Urinary bladder (tissue), 4 donors: ENCODE results near the gene SERPINC1. TPM values are rescaled to one million over a fixed set of nuclear protein-coding genes. Genes with fewer than 3 reads are reported as not detected.
"Not testable (repeated sequence)": the region's sequence is repeated elsewhere in the genome, so short reads cannot be mapped to it uniquely, and the experiment has no call there.

ENCODE experiments used
- DNase-seq: peaks from one replicate; pipeline ENCODE4 v3.0.0-alpha.2; 2015; ENCODE audit errors: extremely low spot score
- H3K27ac ChIP-seq: one replicate; pipeline ENCODE4 v1.5.1; 2013; ENCODE audit warnings: low read depth, mild to moderate bottlenecking, moderate library complexity
- H3K36me3 ChIP-seq: one replicate; pipeline ENCODE4 v1.6.1; 2013; ENCODE audit warnings: mild to moderate bottlenecking, moderate library complexity; ENCODE audit not compliant: insufficient read depth
- H3K4me1 ChIP-seq: one replicate; pipeline ENCODE4 v1.6.1; 2013; ENCODE audit warnings: mild to moderate bottlenecking, moderate library complexity; ENCODE audit not compliant: insufficient read depth
- H3K4me3 ChIP-seq: one replicate; pipeline ENCODE4 v1.5.1; 2013; ENCODE audit warnings: low read depth, low read length
- WGBS: extraction: QIAGEN DNeasy Blood & Tissue Kit; methylation state at CpG from one replicate; pipeline ENCODE4 v1.1.7; 2013; 5-methylcytosine and 5-hydroxymethylcytosine counted together
- polyA plus RNA-seq: library from polyadenylated mRNA; stranded (reverse); fragments of 200-250 nt; gene quantifications from one replicate; pipeline ENCODE4 v1.2.3, GENCODE V29; 2013
- total RNA-seq: library from RNA; depleted of rRNA; stranded (reverse); fragments of >200 nt; gene quantifications from one replicate; pipeline ENCODE4 v1.2.3, GENCODE V29; 2014
- donor health status: healthy with polysubstance abuse.
- donor health status: healthy.

SERPINC1 gene
- total RNA-seq (not detected), polyA plus RNA-seq (1.4 TPM)

DNA sequence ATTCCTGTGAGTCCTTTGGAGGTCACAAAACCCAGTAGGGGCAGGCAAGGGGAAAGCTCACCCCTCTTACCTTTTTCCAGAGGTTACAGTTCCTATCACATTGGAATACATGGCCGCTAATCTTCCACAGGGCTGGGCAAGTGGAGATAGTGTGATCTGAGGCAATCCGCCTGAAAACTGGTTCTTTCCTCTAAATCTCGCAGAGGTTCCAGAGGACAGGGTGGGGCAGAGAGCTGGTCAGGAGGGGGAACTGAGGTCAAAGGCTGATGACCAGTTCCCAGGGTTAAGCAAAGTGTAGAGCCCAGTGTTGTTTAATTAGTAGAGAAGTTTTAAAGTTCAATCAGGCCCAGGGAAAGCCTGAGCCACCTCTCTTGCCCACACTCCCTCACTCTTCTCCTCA lies at the start of gene SERPINC1:
Gene SERPINC1, minus strand, starts transcription at position 179 of the 400 bp plus-strand sequence. Its CDS starts 68 bp downstream, at position 111.
- no peaks in the 10 kb centered on the region for H3K4me1 ChIP-seq
- 92% methylated on average over 3 of the region's 3 CpGs for WGBS
- no peak within 1 kb of the TSS for H3K27ac ChIP-seq
- H3K4me3 ChIP-seq: no peak within 1 kb of the TSS
- H3K36me3 ChIP-seq: no peaks in the 10 kb centered on the region
- no peak for DNase-seq

DNA sequence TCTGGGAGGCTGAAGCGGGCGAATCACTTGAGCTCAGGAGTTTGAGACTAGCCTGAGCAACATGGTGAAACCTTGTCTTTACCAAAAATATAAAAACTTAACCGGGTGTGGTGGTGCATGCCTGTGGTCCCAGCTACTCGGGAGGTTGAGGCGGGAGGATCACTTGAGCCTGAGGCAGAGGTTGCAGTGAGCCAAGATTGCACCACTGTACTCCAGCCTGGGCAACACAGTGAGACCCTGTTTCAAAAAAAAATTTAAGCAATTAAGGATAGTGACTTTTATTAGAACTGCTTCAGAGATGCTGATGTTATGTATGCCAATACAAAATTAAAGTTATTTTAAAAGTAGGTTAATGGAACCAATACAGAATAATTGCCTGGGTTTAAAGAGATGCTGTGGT lies 48.8 kb upstream of the SERPINC1 start:
- H3K4me3 ChIP-seq, H3K36me3 ChIP-seq, DNase-seq, H3K4me1 ChIP-seq, H3K27ac ChIP-seq: not testable (repeated sequence)
- 85% methylated on average over 5 of the region's 5 CpGs for WGBS

DNA sequence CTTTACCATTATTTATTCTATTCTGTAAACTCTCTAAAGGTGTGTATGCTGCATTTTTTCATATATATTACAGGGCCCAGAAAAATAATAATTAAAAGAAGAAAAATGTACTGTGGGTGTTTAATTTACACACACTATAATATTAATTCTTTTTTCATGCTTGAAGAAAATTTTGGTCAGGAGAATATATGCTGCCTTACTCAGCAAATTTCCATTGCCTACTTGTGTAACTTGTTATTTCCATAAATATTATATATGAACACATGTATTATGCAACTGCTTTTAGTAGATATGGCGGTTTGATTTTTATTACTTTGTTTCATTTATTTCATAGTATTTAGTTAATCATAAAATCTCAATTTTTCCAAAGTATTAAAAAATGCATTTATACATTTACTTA lies 46.4 kb upstream of the SERPINC1 start:
- WGBS: 98% methylated on average over 1 of the region's 1 CpG
- H3K4me3 ChIP-seq: no peak overlapping the region
- H3K36me3 ChIP-seq: no peaks in the 10 kb centered on the region
- H3K27ac ChIP-seq: no peak overlapping the region
- DNase-seq: no peak
- H3K4me1 ChIP-seq: no peaks in the 10 kb centered on the region

DNA sequence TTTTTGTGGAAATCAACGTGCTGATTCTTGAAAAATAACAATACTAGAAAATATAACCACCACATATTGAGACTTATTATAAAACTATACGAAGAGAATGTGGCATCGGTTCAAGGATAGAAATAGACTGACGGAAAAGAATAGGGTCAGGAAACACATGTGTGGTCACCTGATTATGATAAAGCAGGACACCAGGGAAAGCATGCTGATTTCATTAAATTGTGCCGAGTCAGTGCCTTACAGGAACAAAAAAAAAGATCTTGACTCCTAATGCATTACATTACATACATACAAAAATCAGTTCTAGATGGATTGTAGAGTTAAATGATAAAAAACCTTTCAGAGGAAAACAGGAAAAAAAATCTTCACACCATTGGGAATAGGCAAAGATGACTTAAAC lies 43.5 kb upstream of the SERPINC1 start:
- H3K4me3 ChIP-seq: no peak overlapping the region
- H3K27ac ChIP-seq: no peak overlapping the region
- no peaks in the 10 kb centered on the region for H3K4me1 ChIP-seq
- WGBS: 77% methylated on average over 5 of the region's 5 CpGs
- H3K36me3 ChIP-seq: no peaks in the 10 kb centered on the region
- no peak for DNase-seq

DNA sequence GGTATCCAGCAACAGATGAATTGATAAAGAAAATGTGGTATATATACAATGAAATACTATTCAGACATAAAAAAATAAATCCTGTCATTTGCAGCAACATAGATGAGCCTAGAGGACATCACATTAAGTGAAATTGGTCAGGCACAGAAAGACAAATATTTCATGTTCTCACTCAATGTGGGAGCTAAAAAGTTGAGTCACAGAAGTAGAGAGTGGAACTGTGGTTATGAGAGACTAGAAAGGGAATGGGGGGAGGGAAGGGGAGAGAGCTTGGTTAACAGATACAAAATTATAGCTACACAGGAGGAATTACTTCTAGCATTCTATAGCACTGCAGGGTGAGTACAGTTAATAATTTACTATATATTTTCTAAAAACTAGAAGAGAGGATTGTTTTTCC lies 37.1 kb upstream of the SERPINC1 start:
- Histone ChIP-seq H3K4me1 (no peaks in the 10 kb centered on the region), H3K36me3 (peaks cover 7% of the 10 kb centered on the region), H3K27ac (no peak overlapping the region), H3K4me3 (no peak overlapping the region)
- DNase-seq: no peak

DNA sequence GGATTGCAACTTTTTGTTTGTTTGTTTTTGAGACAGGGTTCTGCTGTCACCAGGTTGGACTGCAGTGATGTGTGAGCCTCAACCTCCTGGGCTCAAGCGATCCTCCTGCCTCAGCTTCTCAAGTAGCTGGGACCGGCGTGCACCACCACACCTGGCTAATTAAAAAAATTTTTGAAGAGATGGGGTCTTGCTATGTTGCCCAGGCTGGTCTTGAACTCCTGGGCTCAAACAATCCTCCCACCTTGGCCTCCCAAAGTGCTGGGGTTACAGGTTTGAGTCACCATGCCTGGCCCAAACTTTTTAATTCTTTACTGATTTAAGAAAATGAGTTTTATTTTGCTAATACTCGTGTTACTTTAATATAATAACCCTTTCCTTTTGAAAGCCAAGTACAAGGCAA lies 31.5 kb upstream of the SERPINC1 start:
- WGBS: 98% methylated on average over 4 of the region's 4 CpGs
- DNase-seq: no peak
- H3K36me3 ChIP-seq: peaks cover 18% of the 10 kb centered on the region
- no peaks in the 10 kb centered on the region for H3K4me1 ChIP-seq
- no peak overlapping the region for H3K27ac ChIP-seq
- H3K4me3 ChIP-seq: no peak overlapping the region

DNA sequence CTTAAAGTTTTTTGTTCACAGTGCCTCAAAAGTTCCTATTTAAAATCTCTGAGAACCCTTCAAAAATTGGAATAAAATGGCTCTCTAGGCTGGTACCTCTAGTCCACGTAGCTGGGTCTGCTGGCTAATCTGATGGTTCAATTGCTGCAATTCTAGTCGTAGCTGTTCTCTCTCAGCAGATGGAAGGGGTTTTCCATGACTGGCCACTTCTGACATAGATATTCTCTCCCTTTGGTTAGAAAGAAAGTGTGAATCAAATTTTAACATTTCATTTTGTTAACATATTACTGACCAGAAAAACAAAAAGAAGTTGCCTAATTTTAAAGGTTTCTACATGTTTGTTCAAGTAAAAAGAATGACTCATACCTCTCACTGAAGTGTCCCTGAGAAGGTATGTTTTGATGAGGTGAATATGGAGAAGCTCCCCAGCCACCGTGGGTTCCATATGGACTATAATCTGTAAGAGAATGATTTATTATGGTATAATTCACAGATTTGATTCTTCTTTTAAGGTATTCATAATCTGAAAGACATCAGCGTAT lies 29.3 kb upstream of the SERPINC1 start:
- H3K4me1 ChIP-seq: no peaks in the 10 kb centered on the region
- 89% methylated on average over 4 of the region's 4 CpGs for WGBS
- H3K4me3 ChIP-seq: no peak overlapping the region
- H3K36me3 ChIP-seq: peaks cover 17% of the 10 kb centered on the region
- H3K27ac ChIP-seq: no peak overlapping the region
- DNase-seq: no peak

DNA sequence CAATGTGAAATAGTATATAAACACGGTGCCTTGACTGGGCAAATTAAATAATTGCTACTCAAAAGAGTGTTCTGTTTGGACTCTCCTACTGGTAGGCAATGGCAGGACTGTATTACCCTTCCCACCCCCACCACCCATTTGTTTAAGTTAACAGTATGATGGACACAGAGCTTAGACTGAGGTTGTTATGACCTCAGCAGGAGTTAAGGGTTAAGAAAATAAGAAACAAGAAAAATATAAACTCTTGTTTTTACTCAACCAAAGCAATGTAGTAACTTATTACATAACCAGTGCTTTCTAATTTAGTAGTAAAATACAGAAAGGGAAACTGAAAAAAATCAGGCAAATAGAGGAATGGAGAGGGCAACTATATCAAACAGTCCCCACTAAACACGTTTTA lies 19.9 kb upstream of the SERPINC1 start:
- Histone ChIP-seq H3K4me1 (no peaks in the 10 kb centered on the region), H3K27ac (no peak overlapping the region), H3K4me3 (no peak overlapping the region), H3K36me3 (peaks cover 7% of the 10 kb centered on the region)
- DNase-seq: no peak
- WGBS: 76% methylated on average over 2 of the region's 2 CpGs

DNA sequence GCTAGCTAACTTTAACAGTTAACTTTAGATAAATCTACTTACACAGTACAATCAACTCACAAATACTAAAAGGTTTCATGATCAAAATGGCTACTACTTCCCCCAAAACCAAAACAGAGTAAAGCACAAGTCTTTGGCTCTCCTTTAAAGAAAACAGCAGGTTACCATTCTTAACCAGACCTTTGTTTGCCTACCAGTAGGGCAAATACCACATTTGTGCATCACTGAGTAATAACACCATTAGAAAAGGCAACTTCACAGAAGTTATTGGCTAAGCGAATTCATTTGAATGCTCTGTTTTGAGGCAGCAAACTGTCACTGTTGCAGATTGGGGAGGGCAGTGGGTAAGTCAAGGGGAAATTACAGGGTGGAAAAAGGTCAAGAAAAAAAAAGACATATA lies 17.3 kb upstream of the SERPINC1 start:
- DNase-seq: no peak
- H3K27ac ChIP-seq: no peak overlapping the region
- H3K36me3 ChIP-seq: peaks cover 7% of the 10 kb centered on the region
- H3K4me1 ChIP-seq: no peaks in the 10 kb centered on the region
- H3K4me3 ChIP-seq: no peak overlapping the region
- WGBS: 91% methylated on average over 1 of the region's 1 CpG

DNA sequence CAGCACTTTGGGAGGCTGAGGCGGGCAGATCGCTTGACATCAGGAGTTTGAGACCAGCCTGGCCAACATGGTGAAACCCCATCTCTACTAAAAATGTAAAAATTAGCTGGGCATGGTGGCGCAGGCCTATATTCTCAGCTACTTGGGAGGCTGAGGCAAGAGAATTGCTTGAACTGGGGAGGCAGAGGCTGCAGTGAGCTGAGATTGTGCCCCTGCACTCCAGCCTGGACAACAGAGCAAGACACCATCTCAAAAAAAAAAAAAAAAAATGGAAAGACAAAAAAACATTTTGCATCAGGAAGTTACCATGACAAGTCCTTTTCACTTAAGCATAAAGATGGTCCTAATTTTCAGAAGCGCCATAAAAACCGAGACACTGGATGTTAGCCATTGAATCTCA lies 13.4 kb upstream of the SERPINC1 start:
- H3K4me3 ChIP-seq, DNase-seq, H3K4me1 ChIP-seq, H3K36me3 ChIP-seq, H3K27ac ChIP-seq: not testable (repeated sequence)
- WGBS: 97% methylated on average over 5 of the region's 5 CpGs

DNA sequence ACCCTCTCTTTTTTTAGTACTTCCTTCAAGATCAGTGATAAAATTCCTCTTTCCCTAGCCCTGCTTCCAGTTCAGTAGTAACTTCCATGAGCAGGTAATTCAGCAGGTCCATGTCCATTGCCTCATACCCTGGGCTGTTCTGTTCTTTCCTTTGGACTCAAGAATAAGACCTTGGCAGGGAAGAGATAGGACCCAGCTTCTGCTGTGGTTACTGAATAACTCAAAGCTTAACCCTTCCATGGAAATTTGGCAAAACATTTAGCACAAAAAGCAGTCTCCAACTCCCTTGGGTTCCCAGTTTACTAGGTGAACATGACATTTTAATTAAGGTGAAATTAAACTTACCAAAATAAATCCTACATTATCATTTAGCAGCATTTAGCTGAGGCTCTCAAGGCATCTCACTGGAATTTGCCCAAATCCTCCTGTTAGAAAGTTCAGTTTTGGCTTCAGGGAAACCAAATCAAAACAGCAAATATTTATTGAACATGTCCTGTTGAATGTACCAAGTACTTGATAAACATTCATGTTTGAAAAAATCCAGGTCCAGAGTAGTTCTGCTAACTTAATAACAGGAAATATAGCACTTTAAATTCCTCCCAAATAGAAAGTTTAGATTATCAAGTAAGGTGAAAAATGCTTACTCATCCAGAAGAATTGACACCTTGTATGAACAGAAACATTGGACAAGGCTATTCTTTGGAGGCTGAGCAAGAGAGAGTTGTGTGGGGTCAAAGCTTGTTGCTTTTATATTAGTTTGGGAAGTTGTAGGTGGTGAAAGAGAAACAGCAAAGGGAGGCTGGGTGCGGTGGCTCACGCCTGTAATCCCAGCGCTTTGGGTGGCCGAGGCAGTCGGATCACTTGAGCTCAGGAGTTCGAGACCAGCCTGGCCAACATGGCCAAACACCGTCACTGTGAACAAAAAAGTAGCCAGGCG lies 8.4 kb upstream of the SERPINC1 start:
- no peak overlapping the region for H3K27ac ChIP-seq
- H3K36me3 ChIP-seq: no peaks in the 10 kb centered on the region
- no peak for DNase-seq
- no peaks in the 10 kb centered on the region for H3K4me1 ChIP-seq
- no peak overlapping the region for H3K4me3 ChIP-seq
- 95% methylated on average over 8 of the region's 8 CpGs for WGBS

DNA sequence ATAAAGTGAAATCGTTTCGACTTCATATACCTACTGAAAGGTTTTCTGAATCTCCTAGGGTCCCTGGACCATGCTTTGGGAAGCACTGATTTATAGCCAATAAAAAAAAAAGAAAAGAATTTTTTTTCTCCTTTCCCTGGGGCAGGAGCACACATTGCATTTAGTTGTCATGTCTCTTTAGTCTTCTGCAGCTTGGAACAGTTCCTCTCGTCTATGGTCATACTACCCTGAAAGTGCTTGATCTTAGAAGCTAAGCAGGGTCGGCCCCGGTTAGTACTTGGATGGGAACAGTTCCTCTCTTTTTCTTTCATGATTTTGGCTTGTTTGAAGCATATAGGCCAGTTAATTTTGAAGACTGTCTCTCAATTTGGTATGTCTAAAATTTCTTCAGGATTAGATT lies 3.7 kb upstream of the SERPINC1 start:
- 86% methylated on average over 5 of the region's 5 CpGs for WGBS
- Histone ChIP-seq H3K36me3 (no peaks in the 10 kb centered on the region), H3K4me1 (no peaks in the 10 kb centered on the region), H3K4me3 (no peak overlapping the region), H3K27ac (no peak overlapping the region)
- no peak for DNase-seq

DNA sequence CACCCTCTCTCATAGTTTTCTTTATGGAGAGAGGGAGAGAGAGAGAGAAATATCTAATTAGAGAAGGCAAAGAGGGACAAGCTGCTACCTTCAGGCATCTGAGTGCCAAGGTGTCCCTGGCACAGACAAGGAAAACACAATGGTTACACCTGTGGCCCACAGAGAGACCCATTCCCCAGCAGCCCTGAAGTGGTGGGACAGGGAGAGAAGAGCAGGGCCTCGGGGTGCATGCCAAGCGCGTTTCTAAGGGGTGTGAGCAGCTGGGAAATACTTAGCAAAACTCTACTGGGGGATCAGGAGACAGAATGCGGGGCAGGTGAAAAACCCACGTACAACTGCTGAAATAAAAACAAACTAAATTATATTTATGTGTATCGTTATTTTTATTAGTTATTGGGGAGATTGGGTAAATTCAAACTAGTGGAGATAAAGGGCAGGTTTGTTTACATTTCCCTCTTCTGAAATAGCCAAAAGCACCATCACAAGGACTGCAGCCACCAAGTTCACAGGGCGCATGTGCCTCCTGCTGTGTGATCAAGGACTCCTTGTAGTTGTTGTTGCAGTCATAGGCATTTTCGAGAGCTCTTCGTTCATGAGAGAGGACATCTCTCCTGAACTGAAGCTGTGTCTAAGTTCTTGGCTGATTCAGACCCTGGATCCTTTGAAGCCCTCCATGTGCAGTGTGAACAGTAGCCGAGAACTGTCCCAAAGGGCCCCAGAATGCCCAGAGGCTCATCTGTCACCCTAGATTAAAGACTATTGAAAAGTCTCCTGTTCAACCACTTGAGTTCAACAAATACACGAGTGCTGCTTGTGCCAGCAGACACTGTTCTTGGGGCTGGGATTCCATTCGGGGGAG lies 737 bp upstream of the SERPINC1 start:
- Histone ChIP-seq H3K4me3 (no peak overlapping the region), H3K4me1 (no peaks in the 10 kb centered on the region), H3K27ac (no peak overlapping the region), H3K36me3 (no peaks in the 10 kb centered on the region)
- 83% methylated on average over 12 of the region's 12 CpGs for WGBS
- no peak for DNase-seq

DNA sequence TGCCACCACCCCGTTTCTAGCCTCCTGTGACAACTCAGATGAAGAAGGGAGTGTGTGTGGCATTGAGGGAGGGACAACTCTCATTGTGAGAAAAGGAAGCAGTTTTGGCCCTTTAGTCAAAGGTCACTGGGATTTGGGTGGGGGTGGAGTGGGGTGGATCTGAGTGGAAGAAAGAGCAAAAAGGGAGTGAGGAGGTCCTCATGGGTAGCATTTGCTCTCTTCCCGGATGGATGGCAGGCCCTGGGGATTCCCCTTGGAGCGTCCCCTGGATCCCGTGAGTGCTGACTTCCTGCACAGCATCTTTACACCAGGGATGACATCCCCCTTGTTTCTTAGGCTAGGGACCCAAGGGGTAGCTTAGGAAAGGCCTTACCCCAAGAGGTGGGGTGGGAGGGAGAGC lies 460 bp downstream of the SERPINC1 start:
- WGBS: 86% methylated on average over 4 of the region's 4 CpGs
- no peak overlapping the region for H3K4me3 ChIP-seq

More for the DNA sequence above, 460 bp downstream of the SERPINC1 start:
- H3K27ac ChIP-seq: no peak overlapping the region
- H3K36me3 ChIP-seq: no peaks in the 10 kb centered on the region
- DNase-seq: no peak
- H3K4me1 ChIP-seq: no peaks in the 10 kb centered on the region
